ENCODE measurements around the gene LRWD1.
"Not testable (repeated sequence)": the region's sequence is repeated elsewhere in the genome, so short reads cannot be mapped to it uniquely, and the experiment has no call there.

The LRWD1 gene

GRCh38 chr7:102503141-102503540 lies 38.4 kb downstream of the LRWD1 start:
- not testable (repeated sequence) for DNase-seq

GRCh38 chr7:102505298-102506185 lies 40.8 kb downstream of the LRWD1 start:
- not testable (repeated sequence) for DNase-seq

- not testable (repeated sequence) for DNase-seq
Measured at GRCh38 chr7:102507410-102508088, 42.8 kb downstream of the LRWD1 start.

GRCh38 chr7:102510575-102510974 lies 45.8 kb downstream of the LRWD1 start:
- not testable (repeated sequence) for DNase-seq

- not testable (repeated sequence) for DNase-seq
Measured at GRCh38 chr7:102511860-102512522, 47.2 kb downstream of the LRWD1 start.

- DNase-seq = not testable (repeated sequence)
Measured at GRCh38 chr7:102512642-102513221, 47.9 kb downstream of the LRWD1 start.

- DNase-seq = not testable (repeated sequence)
Measured at GRCh38 chr7:102514881-102515721, 50.3 kb downstream of the LRWD1 start.

GRCh38 chr7:102515889-102516288 lies 51.1 kb downstream of the LRWD1 start:
- DNase-seq = not testable (repeated sequence)

GRCh38 chr7:102516951-102517350 lies 52.2 kb downstream of the LRWD1 start:
- DNase-seq = not testable (repeated sequence)

- DNase-seq = peak; percentile 15
Measured at GRCh38 chr7:102517550-102518147, 52.9 kb downstream of the LRWD1 start, which contains the start of gene RASA4B. Gene RASA4B, minus strand, starts transcription at chr7:102517777. Its CDS starts 67 bp downstream, at chr7:102517710.

GRCh38 chr7:102520797-102521196 lies 56.0 kb downstream of the LRWD1 start:
- DNase-seq = not testable (repeated sequence)

Data from T-helper 9 cell (primary cell).